Epidermal melanocyte (primary cell): ENCODE measurements around the gene PRDM16.

Experiments used
- DNase-seq: peaks from one replicate; pipeline ENCODE4 v3.0.0; 2011; ENCODE audit warnings: low spot score; ENCODE audit not compliant: insufficient read length

PRDM16 gene

DNA sequence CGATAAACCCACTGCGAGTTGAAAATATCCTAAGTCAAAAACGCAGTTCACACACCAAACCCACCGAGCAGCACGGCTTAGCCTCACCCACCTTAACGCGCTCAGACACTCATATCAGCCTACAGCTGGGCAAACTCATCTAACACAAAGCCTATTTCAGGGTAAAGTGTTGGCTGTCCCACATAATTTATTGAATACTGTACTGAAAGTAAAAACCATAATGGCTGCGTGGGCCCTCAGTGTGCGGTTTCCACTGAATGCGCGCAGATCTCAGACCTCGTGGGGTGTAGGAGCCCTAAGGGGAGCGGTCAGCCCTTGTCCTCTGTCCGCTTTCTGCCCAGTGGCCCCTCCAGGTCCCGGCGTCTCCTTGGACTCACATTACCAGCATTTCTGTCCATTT, 227.8 kb downstream of the PRDM16 start:
- DNase-seq = no peak

DNA sequence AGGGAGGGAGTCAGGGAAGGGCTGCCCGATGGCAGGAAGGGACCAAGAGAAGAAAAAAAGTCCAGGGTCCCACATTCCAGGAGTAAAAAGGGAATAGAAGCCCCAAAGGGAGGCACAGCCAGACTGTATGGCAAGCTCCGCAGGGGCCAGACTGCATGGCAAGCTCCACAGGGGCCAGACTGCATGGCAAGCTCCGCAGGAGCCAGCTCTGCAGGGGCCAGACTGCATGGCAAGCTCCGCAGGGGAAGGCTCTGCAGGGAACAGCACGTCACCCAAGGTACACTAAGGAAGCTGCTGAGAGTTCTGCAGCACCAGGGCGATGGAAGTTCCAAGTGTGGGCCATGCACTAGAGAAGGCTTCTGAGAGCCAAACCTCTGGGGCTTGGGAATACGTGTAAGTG, 228.8 kb downstream of the PRDM16 start:
- no peak for DNase-seq

DNA sequence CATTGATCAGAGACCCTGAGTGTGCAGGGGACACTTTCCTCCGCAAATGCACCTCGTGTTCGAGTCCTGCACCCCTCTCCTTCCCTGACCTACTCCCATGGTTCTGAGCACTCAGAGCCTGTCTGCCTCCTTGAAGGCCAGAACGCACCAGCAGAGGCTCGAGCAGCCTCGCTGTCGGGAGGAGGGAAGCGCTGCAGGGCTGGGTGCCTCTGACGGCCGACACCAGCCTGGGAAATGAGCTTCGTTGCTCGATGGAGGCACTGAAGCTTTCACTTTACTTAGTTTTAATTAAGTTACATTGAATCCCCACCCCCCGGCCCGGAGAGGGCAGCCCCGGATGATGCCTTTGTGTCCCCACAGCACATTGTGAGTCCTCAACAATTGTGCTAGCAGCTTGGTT, 229.2 kb downstream of the PRDM16 start:
- DNase-seq = no peak

DNA sequence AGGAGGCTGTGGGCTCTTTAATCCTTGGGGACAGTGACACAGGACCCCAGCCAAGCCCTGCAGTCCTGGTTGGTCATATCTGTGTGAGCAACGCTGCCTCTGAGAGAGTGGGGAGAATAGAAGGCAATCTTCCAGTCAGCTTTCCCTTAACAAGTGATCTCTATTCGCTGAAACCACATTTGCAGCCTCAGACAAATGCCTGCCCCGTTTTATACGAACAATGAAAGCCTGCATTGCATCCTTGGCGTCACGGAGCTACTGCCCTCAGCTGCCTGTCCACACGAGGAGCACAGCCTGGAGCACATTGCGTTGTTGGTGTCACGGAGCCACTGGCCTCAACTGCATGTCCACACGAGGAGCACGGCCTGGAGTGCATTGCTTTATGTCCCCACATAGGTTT, 235.2 kb downstream of the PRDM16 start:
- DNase-seq = no peak

DNA sequence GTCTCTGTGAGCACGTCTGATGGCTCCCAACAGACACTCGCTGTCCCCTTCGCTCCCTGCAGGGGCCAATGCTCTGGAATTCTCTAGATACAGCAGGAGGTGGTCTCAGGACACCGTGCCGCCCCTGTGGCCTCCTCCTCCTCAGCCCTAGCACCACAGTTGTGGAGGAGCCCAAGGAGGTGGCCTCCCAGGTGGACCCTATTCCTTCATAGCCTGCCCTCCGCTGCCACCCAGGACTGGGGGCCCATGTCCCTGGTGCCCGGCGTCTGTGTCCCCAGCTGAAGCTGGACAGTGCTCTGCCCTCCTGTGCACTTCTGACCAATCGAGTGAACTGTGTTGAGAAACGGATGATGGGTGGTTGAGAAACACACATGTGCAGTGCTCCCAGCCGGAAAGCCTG, 235.7 kb downstream of the PRDM16 start:
- DNase-seq = no peak

DNA sequence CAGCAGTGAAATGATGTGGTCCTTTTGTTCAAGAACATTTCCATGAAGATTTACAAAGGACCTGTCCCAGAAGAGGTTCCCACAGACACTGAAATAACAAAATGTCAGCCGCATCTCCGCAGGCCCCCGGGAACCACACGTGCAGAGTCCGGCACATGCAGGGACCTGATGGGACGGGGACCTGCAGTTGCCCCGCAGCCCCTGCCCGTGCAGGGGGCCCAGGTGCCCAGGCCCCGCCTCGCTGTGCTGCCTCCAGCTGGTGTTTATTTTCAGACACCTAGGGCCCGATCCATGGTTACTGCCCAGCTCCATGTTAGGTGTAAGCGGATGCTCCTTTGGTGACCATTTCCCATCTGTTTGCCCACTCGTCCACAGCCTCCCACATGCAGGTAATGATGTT, 236.2 kb downstream of the PRDM16 start:
- DNase-seq = no peak

DNA sequence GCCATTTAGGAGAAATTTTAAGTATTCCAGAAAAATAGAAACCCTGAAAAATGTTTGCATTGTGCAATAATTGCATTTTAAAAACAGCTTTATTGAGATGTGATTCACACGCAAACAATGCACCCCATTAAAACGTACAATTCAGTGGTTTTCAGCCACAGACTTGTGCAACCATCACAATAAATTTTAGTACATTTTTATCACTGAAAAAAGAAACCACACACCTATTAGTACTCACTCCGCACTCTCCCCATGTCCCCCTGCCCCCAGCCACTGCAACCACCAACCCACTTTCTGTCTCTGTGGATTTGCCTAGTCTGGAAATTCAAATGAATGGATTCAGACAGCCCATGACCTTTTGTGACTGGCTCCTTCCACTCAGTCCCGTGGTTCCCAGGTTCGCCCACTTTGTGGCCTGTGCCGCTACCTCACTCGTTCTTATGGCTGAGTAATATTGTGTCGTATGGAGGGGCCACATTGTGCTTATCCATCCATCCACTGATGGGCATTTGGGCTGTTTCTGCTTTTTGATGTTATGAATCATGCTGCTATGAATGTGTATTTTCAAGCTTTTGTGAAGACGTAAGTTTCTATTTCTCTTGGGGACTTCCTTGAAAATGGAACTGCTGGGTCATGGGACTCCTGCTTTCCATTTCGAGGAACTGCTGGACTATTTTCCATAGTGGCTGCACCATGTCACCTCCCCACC, 237.7 kb downstream of the PRDM16 start:
- DNase-seq = no peak

DNA sequence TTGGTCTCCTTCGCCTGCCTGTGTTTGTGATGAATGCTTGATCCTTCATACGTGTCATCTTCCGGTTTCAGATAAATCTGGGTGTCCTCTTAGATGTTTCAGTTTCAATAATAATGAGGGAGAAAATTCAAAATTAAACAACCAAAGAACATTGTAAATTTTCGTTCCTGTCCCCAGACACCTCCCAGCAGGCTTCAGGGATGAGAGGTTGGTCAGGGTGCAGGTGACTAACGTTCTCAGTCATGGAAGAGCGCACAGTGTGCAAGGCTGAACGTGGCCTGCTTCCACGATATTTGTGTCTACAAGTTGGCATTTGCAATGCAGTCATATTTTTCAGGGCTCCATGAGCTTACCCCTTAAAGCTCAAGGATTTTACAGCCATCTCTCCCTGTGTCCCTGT, 238.4 kb downstream of the PRDM16 start:
- no peak for DNase-seq

DNA sequence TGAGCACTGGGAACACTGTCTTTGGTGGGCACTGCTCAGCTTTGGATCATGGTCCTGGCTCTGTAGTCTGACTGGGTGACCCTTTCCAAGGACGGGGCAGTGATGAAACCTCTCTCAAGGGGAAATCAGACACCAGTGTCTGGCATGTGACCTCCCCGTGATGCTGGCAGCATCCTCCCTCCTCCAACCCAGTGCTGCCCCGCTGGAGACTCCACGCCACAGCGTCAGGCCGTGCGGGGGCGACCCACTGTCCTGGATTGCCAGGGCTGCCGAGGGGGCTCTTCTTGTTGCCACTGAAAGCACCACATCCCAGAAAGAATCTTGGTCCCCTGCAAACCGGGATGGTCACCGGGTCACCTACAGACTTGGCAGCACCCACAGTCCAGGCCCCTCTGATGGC, 239.1 kb downstream of the PRDM16 start:
- no peak for DNase-seq

DNA sequence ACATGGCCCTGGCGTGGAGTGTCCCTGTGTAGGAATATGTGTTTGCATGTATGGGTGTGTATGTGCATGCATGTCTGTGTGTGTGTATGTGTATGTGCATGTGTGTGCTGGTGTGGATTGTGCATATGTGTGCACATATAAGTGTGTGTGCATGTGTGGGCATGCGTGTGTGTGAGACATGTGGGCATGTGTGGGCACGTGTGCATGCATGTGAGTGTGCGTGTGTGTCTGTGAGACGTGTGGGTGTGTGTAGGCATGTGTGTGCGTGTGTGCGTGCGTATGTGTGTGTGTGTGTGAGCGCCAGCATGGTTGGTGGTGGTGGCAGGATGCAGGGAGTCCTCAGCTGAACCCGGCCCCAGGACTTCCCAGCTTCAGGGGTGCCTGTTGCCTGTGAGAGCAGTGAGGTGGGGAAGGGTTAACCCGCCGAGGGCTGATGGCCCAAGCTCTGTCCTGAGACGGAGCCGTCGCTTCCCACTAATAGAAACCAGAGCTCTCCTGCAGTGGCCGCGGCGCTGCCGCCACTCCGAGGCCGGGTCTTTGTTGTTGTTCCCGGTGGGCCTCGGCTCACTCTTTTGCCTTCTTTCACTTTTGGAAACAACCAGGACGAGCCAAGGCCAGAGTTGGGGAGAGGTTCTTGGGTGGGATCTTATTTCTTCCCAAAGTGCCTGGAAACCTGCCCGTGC, 241.9 kb downstream of the PRDM16 start:
- DNase-seq = no peak

DNA sequence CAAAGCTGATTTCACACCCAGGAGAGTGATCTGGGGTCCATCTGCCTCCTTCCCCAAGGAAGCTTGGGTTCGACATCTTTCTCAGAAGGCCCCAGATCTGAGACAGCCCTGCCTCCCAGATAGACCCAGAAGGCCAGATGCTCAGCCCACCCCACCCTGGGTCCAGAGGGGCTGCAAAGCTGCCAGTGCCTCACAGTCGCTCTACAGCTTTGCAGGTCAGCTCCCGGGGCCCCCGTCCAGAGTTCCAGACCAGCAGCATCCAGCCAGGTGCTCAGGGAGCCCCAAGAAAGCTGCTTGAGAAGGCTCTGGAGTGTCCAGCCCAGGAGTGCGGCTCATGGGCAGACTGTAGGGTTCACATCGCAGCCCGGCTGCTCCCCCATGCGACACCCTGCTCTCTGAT, 242.7 kb downstream of the PRDM16 start:
- no peak for DNase-seq

DNA sequence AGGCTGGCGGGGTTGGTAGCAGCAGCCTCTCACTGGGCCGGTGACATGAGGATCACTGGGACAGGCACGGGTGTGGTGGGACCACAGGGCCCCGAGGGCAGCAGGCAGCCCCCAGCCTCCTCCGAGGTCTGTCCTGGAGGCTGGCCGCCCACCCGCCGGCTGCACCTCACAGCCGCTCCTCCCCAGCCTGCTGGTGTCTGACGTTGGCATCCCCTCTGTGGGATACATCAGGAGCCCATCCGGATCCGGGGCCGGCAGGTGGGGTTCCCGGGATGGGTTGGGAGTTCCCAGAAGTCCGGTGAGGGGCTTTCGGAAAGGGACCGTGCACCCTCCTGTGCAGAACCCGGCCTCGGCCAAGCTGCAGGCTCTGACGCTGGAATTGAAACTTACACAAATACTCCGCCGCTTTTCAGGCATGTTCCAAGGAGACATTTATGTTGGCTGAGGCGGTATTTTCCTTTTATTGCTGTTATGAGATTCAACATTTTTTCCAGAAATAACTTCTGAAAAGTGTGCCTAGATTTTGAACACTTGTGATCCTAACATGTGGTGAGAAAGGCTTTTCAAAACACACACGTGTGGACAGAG, 243.4 kb downstream of the PRDM16 start:
- DNase-seq = no peak

DNA sequence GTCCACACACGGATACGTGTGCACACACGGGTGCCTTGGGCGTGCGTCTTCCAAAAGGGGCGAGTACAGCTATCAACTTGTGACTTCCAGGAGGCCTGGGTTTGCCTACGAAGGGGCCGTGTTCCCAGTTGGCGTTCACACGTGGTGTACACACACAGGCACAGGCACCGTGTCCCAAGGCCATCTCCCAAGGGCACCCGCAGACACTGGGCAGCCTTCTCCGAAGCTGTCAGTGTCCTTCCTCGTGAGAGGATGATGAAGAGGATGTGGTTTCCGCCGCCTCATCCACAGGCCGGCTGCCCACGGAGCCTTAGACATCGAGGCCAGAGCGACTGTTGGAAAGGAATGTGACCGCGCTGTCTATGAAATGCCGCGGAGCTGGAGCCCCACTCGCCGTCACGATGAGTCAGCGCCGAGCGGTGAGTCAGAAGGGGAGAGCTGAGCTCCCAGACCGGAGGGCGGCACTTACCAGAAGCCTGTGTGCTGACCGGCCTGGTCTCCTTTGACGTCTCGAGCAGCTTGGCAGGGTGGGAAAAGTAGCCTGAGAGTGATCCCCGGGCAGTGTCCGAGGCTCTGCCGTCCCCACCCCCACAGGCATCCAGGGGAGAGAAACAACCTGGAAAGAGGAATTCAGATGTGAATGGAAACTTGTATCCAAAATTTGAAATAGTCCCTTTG, 244.0 kb downstream of the PRDM16 start:
- peak; percentile 50 for DNase-seq

DNA sequence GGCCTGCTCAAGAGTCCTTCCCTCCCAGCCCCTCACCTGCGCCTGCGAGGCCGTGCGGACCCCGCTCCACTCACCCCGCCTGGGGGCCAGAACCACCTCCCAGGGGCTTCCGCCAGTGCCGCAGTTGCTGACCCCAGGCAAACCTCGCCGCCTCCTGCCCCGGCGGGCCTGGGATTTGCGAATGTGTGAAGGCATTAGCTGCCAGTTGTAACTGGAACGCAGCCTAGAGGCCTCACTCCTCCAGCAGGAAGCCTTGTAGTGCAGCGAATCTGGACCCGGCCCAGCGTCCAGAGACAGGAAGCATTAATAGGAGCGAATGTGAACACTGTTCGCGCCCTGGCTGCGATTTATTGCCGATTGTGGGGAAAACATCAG, 244.6 kb downstream of the PRDM16 start:
- DNase-seq = peak; percentile 57

DNA sequence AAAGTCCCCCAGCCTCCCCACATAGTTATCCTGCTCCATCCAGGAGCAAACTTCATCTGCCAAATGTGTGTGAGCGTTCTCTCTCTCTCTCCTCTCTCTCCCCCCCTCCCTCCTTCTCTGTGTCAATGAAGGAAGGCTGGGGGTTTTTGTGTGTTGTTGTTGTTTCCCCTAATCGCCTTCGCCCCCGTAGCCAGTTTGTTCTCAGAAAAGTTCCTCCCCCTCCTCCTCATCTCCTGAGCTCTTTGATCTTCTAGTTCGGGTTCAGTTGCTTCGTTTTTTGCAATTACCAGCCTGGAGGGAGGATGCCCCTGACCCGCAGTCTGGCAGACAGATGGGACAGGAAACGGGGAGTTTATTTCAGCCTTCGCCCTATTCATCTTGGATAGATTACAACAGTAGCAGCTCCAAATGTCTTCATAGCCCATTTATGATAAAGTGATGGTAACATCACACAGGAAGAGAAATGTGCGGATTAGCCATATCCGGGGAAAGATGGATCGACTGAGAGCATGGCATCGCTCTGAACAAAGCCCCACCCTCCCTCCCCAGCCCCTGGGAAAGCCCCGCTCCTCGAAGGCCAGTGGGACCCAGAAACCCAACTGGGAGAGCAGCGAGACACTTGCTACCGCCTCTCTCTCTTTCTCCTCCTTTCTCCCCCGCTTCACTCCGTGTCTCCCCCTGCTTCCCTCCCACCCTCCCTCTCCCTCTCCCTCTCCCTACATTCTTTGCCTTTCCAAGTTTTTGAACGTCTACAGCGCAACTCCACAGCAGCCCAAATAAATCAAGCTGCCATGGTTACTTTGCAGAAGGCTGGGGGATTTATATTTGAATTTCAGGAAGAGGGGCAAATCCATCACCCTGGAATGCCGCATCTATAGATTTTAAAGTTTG, 245.7 kb downstream of the PRDM16 start:
- DNase-seq = no peak

DNA sequence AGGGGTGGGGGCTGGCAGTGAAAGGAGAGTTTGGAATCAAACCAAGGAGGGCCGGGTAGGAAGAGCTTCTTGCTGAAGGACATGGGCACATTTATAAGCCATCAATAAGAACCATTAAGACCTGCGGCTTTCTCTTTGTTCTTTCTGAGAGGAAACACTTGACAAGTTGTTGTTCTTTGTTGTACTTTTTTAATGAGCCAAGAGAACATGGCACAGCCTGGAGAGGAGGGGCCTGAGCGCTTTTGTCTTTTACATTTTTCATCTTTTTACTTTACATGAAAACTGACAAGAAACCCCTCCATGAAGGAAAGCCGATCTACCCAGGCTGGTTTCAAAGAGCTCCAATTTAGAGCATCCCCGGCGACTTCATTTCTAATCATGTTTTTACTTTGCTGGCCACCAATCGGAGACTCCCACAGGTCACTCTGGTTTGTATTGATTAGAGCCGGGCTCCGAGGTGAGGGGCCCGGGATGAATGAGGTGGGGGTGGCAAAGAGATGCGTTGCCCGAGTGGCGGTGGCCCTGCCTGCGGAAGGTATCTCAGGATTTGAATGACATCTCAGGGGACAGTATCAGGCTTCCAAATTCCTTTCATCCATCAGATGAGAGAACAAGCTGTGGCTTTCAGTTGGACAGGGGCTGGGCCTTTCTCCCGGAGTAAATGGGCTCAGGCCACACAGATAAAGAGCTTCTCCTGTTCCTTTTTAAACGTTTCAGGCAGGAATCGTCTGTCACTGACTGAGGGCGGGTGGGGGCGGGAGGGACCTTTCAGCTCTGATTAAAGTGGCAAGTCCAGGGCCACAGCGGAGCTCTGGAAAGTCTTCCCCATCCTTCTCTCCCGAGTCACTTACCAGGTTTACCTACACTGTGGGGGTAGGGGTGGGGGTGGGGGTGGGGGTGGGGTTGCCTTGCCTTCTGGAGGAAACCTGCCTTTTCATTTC, 246.7 kb downstream of the PRDM16 start:
- DNase-seq = no peak

DNA sequence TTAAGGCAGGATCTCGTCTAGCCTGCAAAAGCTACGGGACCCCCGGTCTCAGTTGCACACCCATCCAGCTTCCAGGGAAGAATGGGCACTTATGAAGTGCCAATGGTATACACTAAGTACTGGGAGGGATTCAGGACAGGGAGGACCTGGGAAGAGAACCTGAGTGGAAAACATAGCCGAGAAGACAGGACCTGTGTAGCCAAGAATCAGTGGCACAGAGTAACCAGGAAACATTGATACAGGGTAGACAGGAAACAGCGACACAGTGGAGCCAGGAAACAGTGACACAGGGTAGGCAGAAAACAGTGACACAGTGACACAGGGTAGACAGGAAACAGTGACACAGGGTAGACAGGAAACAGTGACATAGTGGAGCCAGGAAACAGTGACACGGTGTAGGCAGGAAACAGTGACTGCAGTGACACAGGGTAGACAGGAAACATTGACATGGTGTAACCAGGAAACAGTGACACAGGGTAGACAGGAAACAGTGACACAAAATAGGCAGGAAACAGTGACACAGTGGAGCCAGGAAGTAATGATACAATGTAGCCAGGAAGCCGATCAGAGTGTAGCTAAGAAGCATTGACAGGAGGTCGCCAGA, 247.4 kb downstream of the PRDM16 start:
- DNase-seq = no peak

DNA sequence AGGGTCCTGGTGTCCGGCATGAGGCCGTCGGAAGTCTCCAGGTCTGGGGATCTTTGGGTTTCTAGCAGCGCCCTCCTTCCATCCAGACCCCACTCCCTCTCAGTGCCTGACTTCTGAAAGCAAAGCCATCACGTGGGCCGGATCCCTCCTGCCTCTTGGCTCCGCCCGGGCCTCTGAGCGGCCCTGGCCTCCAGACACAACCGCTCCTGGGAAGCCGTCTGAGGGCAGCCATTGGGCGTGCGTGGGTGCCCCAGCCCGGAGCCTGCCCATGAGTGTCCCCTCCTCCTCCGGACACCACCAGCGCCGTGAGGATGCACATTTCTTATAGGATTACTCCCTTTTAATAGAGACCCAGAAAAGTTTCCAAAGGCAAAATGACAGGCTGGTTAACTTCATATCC, 248.5 kb downstream of the PRDM16 start:
- no peak for DNase-seq

DNA sequence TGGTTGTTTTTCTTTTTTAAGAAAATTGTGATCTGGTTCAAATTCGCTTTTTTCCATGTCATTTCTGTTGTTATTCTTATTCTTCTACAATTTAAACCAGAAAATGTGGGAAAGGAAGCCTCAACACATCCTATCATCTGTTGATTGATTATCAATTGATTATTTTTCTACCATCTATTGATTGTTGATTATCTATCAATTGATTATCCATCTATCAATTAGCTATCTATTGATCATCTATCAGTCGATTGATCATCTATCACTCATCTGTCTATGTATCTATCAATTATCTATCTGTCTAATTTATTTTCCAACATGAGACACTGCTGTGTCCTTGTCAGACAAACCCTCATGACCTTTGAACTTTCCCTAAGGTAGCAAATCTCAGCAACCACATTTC, 249.3 kb downstream of the PRDM16 start:
- DNase-seq = no peak

DNA sequence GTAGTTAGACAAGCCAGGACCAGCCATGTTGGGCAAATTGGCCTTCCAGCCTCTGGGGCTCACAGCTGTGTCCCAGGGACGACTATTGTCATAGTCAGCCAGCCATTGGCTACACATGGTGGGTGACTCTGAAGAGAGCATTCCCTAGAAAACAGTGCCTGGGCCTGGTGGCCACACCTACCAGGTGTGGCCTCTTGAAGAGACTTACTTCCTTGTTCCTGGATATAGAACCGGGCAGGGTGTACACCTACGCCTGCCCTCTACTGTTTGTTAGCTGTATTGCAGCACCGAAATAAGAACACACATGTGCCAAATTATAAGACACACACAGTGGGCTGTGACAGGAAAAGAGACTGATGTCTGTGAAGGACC, 250.9 kb downstream of the PRDM16 start:
- no peak for DNase-seq
